Prostate gland (tissue), 2 donors: Measurements from ENCODE around the gene TBC1D3B.

ENCODE experiments used
- POLR2AphosphoS5 ChIP-seq: sonication (generic); formaldehyde crosslinking; IDR thresholded peaks from one replicate; pipeline ENCODE4 v1.6.1; 2017; ENCODE audit warnings: antibody characterized with exemption
- TF ChIP-seq, protein P1 (sequence below), 4 experiments: fragments of 200-600 bp in 2 of 4; fragments of 450-650 bp in 2 of 4; sonication (generic) in 2 of 4; IDR thresholded peaks; 1 replicate in 3 of 4; 2 replicates in 1 of 4; pipeline ENCODE4 v1.5.1; 2016 to 2019; ENCODE audit warnings: antibody characterized with exemption in 4 of 4, mild to moderate bottlenecking in 2 of 4, moderate library complexity in 2 of 4

DNA sequence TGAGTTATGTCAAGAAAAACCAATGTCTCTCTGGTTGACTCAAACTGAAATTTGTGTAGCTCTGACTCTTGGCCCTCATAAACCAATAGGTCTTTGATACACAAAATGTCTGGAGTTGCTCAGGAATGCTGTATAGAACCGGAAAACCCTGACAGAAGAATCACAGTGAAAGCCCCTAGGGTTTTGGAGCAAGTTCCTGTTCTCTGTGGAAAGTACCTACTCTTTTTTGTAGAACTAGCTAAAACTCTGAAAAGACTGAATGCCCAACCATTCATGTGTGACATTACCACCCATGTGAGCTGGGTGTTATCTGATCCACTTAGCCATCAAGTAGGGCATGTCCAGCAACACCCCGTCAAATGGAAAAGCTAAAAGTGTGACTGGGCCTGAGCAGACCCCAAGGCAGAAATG is 44.0 kb downstream of the TBC1D3B start:
- TF ChIP-seq, protein P1, sequence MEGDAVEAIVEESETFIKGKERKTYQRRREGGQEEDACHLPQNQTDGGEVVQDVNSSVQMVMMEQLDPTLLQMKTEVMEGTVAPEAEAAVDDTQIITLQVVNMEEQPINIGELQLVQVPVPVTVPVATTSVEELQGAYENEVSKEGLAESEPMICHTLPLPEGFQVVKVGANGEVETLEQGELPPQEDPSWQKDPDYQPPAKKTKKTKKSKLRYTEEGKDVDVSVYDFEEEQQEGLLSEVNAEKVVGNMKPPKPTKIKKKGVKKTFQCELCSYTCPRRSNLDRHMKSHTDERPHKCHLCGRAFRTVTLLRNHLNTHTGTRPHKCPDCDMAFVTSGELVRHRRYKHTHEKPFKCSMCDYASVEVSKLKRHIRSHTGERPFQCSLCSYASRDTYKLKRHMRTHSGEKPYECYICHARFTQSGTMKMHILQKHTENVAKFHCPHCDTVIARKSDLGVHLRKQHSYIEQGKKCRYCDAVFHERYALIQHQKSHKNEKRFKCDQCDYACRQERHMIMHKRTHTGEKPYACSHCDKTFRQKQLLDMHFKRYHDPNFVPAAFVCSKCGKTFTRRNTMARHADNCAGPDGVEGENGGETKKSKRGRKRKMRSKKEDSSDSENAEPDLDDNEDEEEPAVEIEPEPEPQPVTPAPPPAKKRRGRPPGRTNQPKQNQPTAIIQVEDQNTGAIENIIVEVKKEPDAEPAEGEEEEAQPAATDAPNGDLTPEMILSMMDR (IDR thresholded peaks at IDR 0.05) = no peak
- TF ChIP-seq POLR2AphosphoS5 = no peak
